ENCODE measurements around the gene PSD2. TPM values are rescaled to one million over a fixed set of nuclear protein-coding genes. Genes with fewer than 3 reads are reported as not detected.

PSD2 gene
- total RNA-seq, 1 experiment from 2014 or later: 0.05 TPM

DNA sequence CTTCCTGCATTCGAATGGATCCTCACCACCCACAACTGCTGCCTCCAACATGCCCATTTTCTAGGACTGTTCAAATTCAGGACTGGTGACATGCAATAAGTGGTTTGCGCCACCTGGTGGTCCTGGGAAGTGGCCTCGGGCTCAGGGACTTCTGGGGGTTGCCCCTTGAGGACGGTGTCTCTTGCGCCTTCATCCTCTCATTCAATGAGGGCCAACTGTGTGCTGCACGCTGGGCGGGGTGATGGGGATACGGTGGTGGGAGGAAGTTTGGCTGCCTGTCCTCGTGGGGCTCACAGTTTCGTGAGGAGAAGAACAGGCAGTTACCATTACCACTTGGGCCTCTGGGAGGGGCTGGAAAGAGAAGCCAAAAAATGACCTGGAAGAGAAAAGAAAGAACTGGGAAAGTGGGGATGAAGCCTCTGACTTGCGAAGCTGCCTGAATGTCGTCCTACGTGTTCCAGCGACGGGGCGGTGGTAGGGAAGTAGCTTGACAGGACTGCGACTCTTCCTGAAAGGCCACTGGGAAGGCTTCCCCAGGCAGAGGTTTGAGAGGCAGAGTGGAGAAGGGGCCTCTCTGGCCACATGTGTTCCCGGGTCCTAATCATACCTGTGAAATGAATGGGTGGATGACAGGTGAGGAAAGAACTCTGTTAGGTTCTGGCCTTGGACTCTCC is 49.0 kb downstream of the PSD2 start (continued):
- TF ChIP-seq, protein P1, sequence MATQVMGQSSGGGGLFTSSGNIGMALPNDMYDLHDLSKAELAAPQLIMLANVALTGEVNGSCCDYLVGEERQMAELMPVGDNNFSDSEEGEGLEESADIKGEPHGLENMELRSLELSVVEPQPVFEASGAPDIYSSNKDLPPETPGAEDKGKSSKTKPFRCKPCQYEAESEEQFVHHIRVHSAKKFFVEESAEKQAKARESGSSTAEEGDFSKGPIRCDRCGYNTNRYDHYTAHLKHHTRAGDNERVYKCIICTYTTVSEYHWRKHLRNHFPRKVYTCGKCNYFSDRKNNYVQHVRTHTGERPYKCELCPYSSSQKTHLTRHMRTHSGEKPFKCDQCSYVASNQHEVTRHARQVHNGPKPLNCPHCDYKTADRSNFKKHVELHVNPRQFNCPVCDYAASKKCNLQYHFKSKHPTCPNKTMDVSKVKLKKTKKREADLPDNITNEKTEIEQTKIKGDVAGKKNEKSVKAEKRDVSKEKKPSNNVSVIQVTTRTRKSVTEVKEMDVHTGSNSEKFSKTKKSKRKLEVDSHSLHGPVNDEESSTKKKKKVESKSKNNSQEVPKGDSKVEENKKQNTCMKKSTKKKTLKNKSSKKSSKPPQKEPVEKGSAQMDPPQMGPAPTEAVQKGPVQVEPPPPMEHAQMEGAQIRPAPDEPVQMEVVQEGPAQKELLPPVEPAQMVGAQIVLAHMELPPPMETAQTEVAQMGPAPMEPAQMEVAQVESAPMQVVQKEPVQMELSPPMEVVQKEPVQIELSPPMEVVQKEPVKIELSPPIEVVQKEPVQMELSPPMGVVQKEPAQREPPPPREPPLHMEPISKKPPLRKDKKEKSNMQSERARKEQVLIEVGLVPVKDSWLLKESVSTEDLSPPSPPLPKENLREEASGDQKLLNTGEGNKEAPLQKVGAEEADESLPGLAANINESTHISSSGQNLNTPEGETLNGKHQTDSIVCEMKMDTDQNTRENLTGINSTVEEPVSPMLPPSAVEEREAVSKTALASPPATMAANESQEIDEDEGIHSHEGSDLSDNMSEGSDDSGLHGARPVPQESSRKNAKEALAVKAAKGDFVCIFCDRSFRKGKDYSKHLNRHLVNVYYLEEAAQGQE (IDR thresholded peaks at IDR 0.05; ENCODE audit: insufficient read depth in 1 of 2, low read depth in 2 of 2, low read length in 1 of 2): no peak

DNA sequence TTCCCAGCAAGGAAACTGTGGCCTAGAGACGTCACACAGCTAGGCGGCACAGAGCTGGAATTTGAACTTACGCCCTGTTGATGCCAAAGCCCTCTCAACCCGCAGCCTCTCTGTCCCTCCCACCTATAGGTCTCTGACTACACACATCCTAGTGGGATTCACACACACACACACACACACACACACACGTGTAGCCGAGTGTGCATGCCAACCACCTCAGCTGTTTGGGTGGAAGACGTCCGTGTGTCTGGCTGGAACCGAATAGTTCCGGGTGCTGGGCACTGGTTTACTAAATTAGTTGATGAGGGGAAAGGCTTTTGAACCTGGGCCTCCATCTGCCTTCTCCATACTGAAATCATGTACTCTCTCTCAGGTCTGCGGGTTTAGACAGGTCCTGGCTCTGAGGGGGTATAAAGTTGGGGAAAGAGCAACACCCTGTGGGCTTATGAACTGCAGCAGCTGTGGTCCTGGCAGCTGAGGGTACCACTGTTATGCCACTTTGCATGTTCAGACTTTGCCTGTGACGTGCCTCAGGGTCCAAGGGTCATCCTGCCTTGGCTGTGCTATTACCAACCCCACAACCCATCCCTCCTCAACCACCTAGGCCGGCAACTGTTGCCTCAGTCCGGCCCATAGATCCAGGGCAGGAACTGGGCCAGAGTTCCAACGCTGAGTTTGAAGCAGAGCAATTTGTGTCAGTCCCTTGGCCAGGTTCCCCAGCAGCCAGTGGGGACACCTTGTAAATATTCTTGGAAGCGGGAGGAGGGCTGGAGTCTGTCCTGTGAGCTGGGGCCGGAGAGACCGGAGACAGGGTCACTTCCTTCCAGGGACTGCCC is 50.5 kb downstream of the PSD2 start:
- H3K27ac ChIP-seq (ENCODE audit: low read length): no peak overlapping the region
- POLR2A ChIA-PET: no interaction called here
- no TSS peak for BruUV-seq (replicated peaks)
- H3K4me3 ChIP-seq (ENCODE audit: low read depth in 2 of 2, low read length in 2 of 2): no peak overlapping the region
- no peaks in the 10 kb centered on the region for H3K4me1 ChIP-seq (ENCODE audit: control insufficient read depth, insufficient read depth, low read length)
- no peaks in the 10 kb centered on the region for H3K36me3 ChIP-seq (ENCODE audit: control insufficient read depth, insufficient read depth, low read length)
- TF ChIP-seq POLR2AphosphoS5 (IDR thresholded peaks at IDR 0.05; ENCODE audit: low read depth, low read length) (no peak), SIN3A (IDR thresholded peaks at IDR 0.05; ENCODE audit: borderline replicate concordance, insufficient read depth, low read depth, low read length) (no peak), TCF7L2 (IDR thresholded peaks at IDR 0.05; ENCODE audit: low read depth, low read length) (no peak)
- TF ChIP-seq, protein P2, sequence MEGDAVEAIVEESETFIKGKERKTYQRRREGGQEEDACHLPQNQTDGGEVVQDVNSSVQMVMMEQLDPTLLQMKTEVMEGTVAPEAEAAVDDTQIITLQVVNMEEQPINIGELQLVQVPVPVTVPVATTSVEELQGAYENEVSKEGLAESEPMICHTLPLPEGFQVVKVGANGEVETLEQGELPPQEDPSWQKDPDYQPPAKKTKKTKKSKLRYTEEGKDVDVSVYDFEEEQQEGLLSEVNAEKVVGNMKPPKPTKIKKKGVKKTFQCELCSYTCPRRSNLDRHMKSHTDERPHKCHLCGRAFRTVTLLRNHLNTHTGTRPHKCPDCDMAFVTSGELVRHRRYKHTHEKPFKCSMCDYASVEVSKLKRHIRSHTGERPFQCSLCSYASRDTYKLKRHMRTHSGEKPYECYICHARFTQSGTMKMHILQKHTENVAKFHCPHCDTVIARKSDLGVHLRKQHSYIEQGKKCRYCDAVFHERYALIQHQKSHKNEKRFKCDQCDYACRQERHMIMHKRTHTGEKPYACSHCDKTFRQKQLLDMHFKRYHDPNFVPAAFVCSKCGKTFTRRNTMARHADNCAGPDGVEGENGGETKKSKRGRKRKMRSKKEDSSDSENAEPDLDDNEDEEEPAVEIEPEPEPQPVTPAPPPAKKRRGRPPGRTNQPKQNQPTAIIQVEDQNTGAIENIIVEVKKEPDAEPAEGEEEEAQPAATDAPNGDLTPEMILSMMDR (IDR thresholded peaks at IDR 0.05): no peak
- TF ChIP-seq, protein P1 (IDR thresholded peaks at IDR 0.05; ENCODE audit: insufficient read depth in 1 of 2, low read depth in 2 of 2, low read length in 1 of 2): no peak
- H3K9me3 ChIP-seq (ENCODE audit: control insufficient read depth, insufficient read depth, low read depth, low read length): no peaks in the 10 kb centered on the region
- no peaks in the 10 kb centered on the region for H3K27me3 ChIP-seq (ENCODE audit: control insufficient read depth, insufficient read depth, low read length)
- in situ Hi-C loops (cut with HindIII; ENCODE audit: low pct_unique_long_range_greater_than_20kb, low sequenced_read_pairs): no loop called here
- ATAC-seq (0 out of 2 replicates have a peak, but pooled peaks have one; percentile 19), DNase-seq (ENCODE audit: low read depth, low spot score) (no peak)
- intact Hi-C loops (cut with micrococcal nuclease; ENCODE audit: unreplicated experiment): no loop called here
- CTCF ChIA-PET: interaction anchor here (1.2 kb wide), 1 partner anchor 55 kb away, joined by 4 read pairs; no protein-coding TSS in a partner anchor
